HepG2 (cell line): ENCODE results near the gene ADAMTSL4. TPM values are rescaled to one million over a fixed set of nuclear protein-coding genes. Genes with fewer than 3 reads are reported as not detected.
A peak's percentile ranks its signal among the peaks of the same experiment; 100 is the strongest.

Experiments
- AKNA ChIP-seq: sonication (generic); formaldehyde crosslinking; IDR thresholded peaks from 2 replicates; pipeline ENCODE4 v1.4.0; 2020; ENCODE audit warnings: missing genetic modification reagents, borderline replicate concordance
- ARHGAP35 ChIP-seq: sonication (generic); formaldehyde crosslinking; IDR thresholded peaks from 2 replicates; pipeline ENCODE4 v1.9.0; 2022; ENCODE audit warnings: mild to moderate bottlenecking, inconsistent platforms, moderate library complexity, missing genetic modification reagents, borderline replicate concordance
- ARNT ChIP-seq: fragments of 450-650 bp; IDR thresholded peaks from 2 replicates; pipeline ENCODE4 v1.6.1; 2017
- ATF7-NPFF ChIP-seq: sonication (generic); formaldehyde crosslinking; IDR thresholded peaks from 2 replicates; pipeline ENCODE4 v1.8.1; 2023; ENCODE audit warnings: mild to moderate bottlenecking, low read depth, missing genetic modification reagents, moderate library complexity
- CREM ChIP-seq, 2 experiments: sonication (generic) in 1 of 2; formaldehyde crosslinking in 1 of 2; IDR thresholded peaks; 2 replicates each; pipeline versions ENCODE4 v1.4.0 to v1.6.1; 2016 to 2020; ENCODE audit warnings: antibody characterized with exemption in 1 of 2, mild to moderate bottlenecking in 1 of 2, missing genetic modification reagents in 1 of 2
- DMAP1 ChIP-seq: IDR thresholded peaks from 2 replicates; pipeline ENCODE4 v1.6.1; 2016
- DNMT1 ChIP-seq: sonication (generic); formaldehyde crosslinking; IDR thresholded peaks from 2 replicates; pipeline ENCODE4 v1.5.1; 2020; ENCODE audit warnings: mild to moderate bottlenecking, missing genetic modification reagents
- DPF2 ChIP-seq: sonication (generic); formaldehyde crosslinking; IDR thresholded peaks from 2 replicates; pipeline ENCODE4 v1.4.0; 2020; ENCODE audit warnings: mild to moderate bottlenecking, low read depth, missing genetic modification reagents, borderline replicate concordance
- DR1 ChIP-seq: sonication (generic); formaldehyde crosslinking; IDR thresholded peaks from 2 replicates; pipeline ENCODE4 v1.8.0; 2021; ENCODE audit warnings: mild to moderate bottlenecking, missing genetic modification reagents, inconsistent platforms
- ESRRA ChIP-seq: sonication (generic); formaldehyde crosslinking; IDR thresholded peaks from 2 replicates; pipeline ENCODE4 v1.5.1; 2020; ENCODE audit warnings: mild to moderate bottlenecking, low read depth, missing genetic modification reagents
- FOXJ3 ChIP-seq: sonication (generic); formaldehyde crosslinking; IDR thresholded peaks from 2 replicates; pipeline ENCODE4 v1.4.0; 2020; ENCODE audit warnings: missing genetic modification reagents, mild to moderate bottlenecking, borderline replicate concordance
- HINFP ChIP-seq: sonication (generic); formaldehyde crosslinking; IDR thresholded peaks from 2 replicates; pipeline ENCODE4 v1.4.0; 2020; ENCODE audit warnings: low read depth, mild to moderate bottlenecking, missing genetic modification reagents
- NFRKB ChIP-seq: fragments of 450-650 bp; IDR thresholded peaks from 2 replicates; pipeline ENCODE4 v1.6.1; 2017
- PHF5A ChIP-seq: IDR thresholded peaks from one replicate; pipeline ENCODE4 v1.6.1; 2018; ENCODE audit warnings: low read depth, missing genetic modification reagents; ENCODE audit not compliant: unreplicated experiment
- POGZ ChIP-seq: sonication (generic); formaldehyde crosslinking; IDR thresholded peaks from 2 replicates; pipeline ENCODE4 v1.4.0; 2020; ENCODE audit warnings: mild to moderate bottlenecking, missing genetic modification reagents
- SIN3A ChIP-seq: IDR thresholded peaks from 2 replicates; pipeline ENCODE4 v1.6.1; 2011; ENCODE audit warnings: low read depth, mild to moderate bottlenecking, control low read depth, low read length, borderline replicate concordance
- SIN3B ChIP-seq: fragments of 150-350 bp; IDR thresholded peaks from 2 replicates; pipeline ENCODE4 v1.6.1; 2014; ENCODE audit warnings: low read length
- SNAPC2 ChIP-seq: sonication (generic); formaldehyde crosslinking; IDR thresholded peaks from 2 replicates; pipeline ENCODE4 v1.8.1; 2022; ENCODE audit warnings: mild to moderate bottlenecking, missing genetic modification reagents
- TAF15 ChIP-seq: fragments of 200-400 bp; formaldehyde crosslinking; IDR thresholded peaks from one replicate; pipeline ENCODE4 v1.6.1; 2018; ENCODE audit warnings: mild to moderate bottlenecking, low read depth, low read length; ENCODE audit not compliant: poor library complexity, severe bottlenecking
- ZMYM4 ChIP-seq: sonication (generic); formaldehyde crosslinking; IDR thresholded peaks from 2 replicates; pipeline ENCODE4 v1.8.1; 2023; ENCODE audit warnings: mild to moderate bottlenecking, missing genetic modification reagents
- ZNF331 ChIP-seq: sonication (generic); formaldehyde crosslinking; IDR thresholded peaks from 2 replicates; pipeline ENCODE4 v1.4.0; 2020; ENCODE audit warnings: missing genetic modification reagents
- ZNF382 ChIP-seq: sonication (generic); formaldehyde crosslinking; IDR thresholded peaks from 2 replicates; pipeline ENCODE4 v1.5.0; 2020; ENCODE audit warnings: missing genetic modification reagents, mild to moderate bottlenecking, borderline replicate concordance
- ZNF572 ChIP-seq: sonication (generic); formaldehyde crosslinking; IDR thresholded peaks from 2 replicates; pipeline ENCODE4 v1.5.1; 2020; ENCODE audit warnings: mild to moderate bottlenecking, missing genetic modification reagents
- ZNF672 ChIP-seq: sonication (generic); formaldehyde crosslinking; IDR thresholded peaks from 2 replicates; pipeline ENCODE4 v1.8.1; 2022; ENCODE audit warnings: missing genetic modification reagents
- ZNF883 ChIP-seq: sonication (generic); formaldehyde crosslinking; IDR thresholded peaks from 2 replicates; pipeline ENCODE4 v1.5.1; 2020; ENCODE audit warnings: mild to moderate bottlenecking, missing genetic modification reagents; ENCODE audit errors: not compliant biosample characterization
- ZSCAN9 ChIP-seq: IDR thresholded peaks from 2 replicates; pipeline ENCODE4 v1.6.1; 2016; ENCODE audit warnings: borderline replicate concordance
- polyA plus RNA-seq, 8 experiments: library from polyadenylated mRNA; depleted of rRNA in 3 of 8; stranded (reverse) in 7 of 8; unstranded in 1 of 8; fragments of >200 nt; fragmentation: Illumina TruSeq in 4 of 8; extraction: Trizol in 4 of 8; gene quantifications; 2 replicates each; pipeline versions ENCODE4 v1.2.1 to v1.2.3, GENCODE V29; 2011 to 2016; ENCODE audit warnings: low read depth in 4 of 8, missing spikeins in 1 of 8, mixed read lengths in 1 of 8; ENCODE audit not compliant: insufficient read depth in 1 of 8
- total RNA-seq, 5 experiments: library from RNA; depleted of rRNA; stranded (reverse); fragments of >200 nt; fragmentation: Illumina TruSeq; extraction: Trizol; gene quantifications; 2 replicates each; pipeline ENCODE4 v1.2.3, GENCODE V29; 2016; ENCODE audit warnings: low read depth in 1 of 5
- TF ChIP-seq, protein P1 (sequence below): sonication (generic); formaldehyde crosslinking; IDR thresholded peaks from 2 replicates; pipeline ENCODE4 v1.8.1; 2023; ENCODE audit warnings: mild to moderate bottlenecking, missing genetic modification reagents, borderline replicate concordance

Gene ADAMTSL4
- total and polyA plus RNA-seq, 2 of the 13 experiments (the other 11 are each of a cell fraction or from before 2014, with no cell fraction given), result 3.9 to 16.4 TPM

GRCh38 chr1:150561974-150562445, 12.8 kb downstream of the ADAMTSL4 start (continued):
- TF ChIP-seq, protein P1, sequence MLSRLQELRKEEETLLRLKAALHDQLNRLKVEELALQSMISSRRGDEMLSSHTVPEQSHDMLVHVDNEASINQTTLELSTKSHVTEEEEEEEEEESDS (CRISPR knock-in tag), result 0 out of 2 replicates have a peak, but pooled peaks have one; percentile 43
- TF ChIP-seq DMAP1 (peak; percentile 76), ESRRA (CRISPR knock-in tag) (no peak), TAF15 (no peak), CREM (IDR thresholded peaks at IDR 0.05) (peak; percentile 69), CREM (CRISPR knock-in tag; IDR thresholded peaks at IDR 0.05) (no peak), SIN3B (no peak), PHF5A (CRISPR knock-in tag) (no peak), SIN3A (no peak), ZNF331 (peak; percentile 87), HINFP (CRISPR knock-in tag) (no peak), DPF2 (CRISPR knock-in tag) (no peak), SNAPC2 (CRISPR knock-in tag) (no peak), NFRKB (no peak), ZNF572 (CRISPR knock-in tag) (no peak), ZNF382 (no peak), ZMYM4 (CRISPR knock-in tag) (no peak; the same call in 1 of the 2 replicates), ZSCAN9 (CRISPR knock-in tag) (peak; percentile 49; the same call in 1 of the 2 replicates), POGZ (CRISPR knock-in tag) (no peak), ZNF883 (CRISPR knock-in tag) (no peak), ARHGAP35 (CRISPR knock-in tag) (no peak), AKNA (CRISPR knock-in tag) (no peak), ZNF672 (no peak), ATF7-NPFF (CRISPR knock-in tag) (no peak), ARNT (no peak), FOXJ3 (CRISPR knock-in tag) (no peak), DR1 (CRISPR knock-in tag) (no peak), DNMT1 (no peak)
